ENCODE results near the gene COPG1. TPM values are rescaled to one million over a fixed set of nuclear protein-coding genes. Genes with fewer than 3 reads are reported as not detected.

Gene COPG1, protein sequence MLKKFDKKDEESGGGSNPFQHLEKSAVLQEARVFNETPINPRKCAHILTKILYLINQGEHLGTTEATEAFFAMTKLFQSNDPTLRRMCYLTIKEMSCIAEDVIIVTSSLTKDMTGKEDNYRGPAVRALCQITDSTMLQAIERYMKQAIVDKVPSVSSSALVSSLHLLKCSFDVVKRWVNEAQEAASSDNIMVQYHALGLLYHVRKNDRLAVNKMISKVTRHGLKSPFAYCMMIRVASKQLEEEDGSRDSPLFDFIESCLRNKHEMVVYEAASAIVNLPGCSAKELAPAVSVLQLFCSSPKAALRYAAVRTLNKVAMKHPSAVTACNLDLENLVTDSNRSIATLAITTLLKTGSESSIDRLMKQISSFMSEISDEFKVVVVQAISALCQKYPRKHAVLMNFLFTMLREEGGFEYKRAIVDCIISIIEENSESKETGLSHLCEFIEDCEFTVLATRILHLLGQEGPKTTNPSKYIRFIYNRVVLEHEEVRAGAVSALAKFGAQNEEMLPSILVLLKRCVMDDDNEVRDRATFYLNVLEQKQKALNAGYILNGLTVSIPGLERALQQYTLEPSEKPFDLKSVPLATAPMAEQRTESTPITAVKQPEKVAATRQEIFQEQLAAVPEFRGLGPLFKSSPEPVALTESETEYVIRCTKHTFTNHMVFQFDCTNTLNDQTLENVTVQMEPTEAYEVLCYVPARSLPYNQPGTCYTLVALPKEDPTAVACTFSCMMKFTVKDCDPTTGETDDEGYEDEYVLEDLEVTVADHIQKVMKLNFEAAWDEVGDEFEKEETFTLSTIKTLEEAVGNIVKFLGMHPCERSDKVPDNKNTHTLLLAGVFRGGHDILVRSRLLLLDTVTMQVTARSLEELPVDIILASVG
- total RNA-seq (2021) (121 to 132 TPM (median 129 TPM) in 3 replicates), Bru-seq, nascent RNA (percentile 76 among the genes with signal in this experiment)
- long read RNA-seq, experiment 1, transcript COPG1-201 (24 exons, 3,078 nt), result major isoform, 396 of 472 reads
- long read RNA-seq, experiment 1, partial matches to known transcripts, result 36 of 472 reads
- long read RNA-seq, experiment 1, other reads (novel, unspliced or antisense), result 40 of 472 reads
- long read RNA-seq, experiment 2, partial matches to known transcripts, result 46 of 102 reads
- long read RNA-seq, experiment 2, other reads (novel, unspliced or antisense), result 56 of 102 reads
- long read RNA-seq, experiment 3, transcript COPG1-201 (24 exons, 3,078 nt), result major isoform, 5 of 9 reads
- long read RNA-seq, experiment 3, partial matches to known transcripts, result 2 of 9 reads
- long read RNA-seq, experiment 3, other reads (novel, unspliced or antisense), result 2 of 9 reads

DNA sequence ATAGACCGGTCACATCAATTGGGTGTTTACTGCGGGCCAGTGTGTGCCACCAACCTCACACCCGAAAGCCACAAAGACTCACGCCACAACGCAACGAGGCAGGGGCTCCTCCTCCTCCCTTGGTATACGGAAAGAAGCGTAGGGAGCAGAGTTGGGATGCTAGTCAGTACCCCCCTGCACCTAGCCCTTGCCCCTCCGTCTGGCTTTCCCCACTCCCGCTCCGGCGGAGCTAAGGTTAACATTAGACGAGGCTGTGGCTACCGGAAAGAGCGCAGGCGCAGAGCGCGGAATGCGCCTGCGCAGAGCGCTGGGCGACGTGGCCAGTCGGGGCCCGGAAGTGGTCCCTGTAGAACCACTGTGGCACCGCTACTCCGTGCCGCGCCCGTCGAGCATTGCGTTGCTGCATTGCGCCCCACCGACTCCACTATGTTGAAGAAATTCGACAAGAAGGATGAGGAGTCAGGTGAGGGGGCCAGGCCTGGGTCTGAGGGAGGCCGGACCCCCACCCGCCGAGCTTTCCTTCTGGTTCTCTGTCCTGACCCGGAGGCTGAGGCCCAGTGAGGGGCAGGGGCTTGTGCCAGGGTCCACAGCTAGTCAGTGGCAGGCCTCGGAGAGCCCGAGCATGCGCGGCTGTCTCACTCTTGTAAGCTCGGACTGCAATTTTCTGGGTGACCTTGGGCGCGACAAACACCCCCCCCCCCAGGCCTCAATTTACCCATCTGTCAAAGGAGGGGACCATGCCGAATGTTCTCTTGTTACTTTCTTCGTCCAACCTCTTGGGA lies at the start of gene COPG1:
Gene COPG1 (plus strand): TSS at position 323 of the 782 bp plus-strand sequence. CDS start 104 bp downstream, at position 427.
- ChIA-PET CTCF (interaction anchor here (0.6 to 1.8 kb wide), 12 partner anchors 21 to 679 kb away, joined by 3 to 14 read pairs (median 4); partner anchors contain the start of genes HMCES and RAB43), POLR2A (interaction anchor here (0.6 to 2.2 kb wide), 4 partner anchors 30 to 128 kb away, joined by 3 to 12 read pairs (median 4); partner anchors contain the start of gene RAB43)
- no peaks in the 10 kb centered on the region for H3K27me3 Mint-ChIP-seq (ENCODE audit: low read depth)
- H3K9me3 Mint-ChIP-seq, result no peaks in the 10 kb centered on the region
- peak within 1 kb of the TSS; percentile 79 for H3K27ac Mint-ChIP-seq
- DNase-seq (ENCODE audit: low spot score) (peak; percentile 83), ATAC-seq (peak; percentile 88)
- H3K4me1 Mint-ChIP-seq, result peaks cover 15% of the 10 kb centered on the region
- peaks cover 29% of the 10 kb centered on the region for H3K36me3 Mint-ChIP-seq
- H3K4me3 Mint-ChIP-seq, result peak within 1 kb of the TSS; percentile 88
- TF ChIP-seq SMAD3 (CRISPR knock-in tag; IDR thresholded peaks at IDR 0.05; ENCODE audit: borderline replicate concordance) (0 out of 2 replicates have a peak, but pooled peaks have one; percentile 60), CTCF (IDR thresholded peaks at IDR 0.05) (no peak), CREM (CRISPR knock-in tag; IDR thresholded peaks at IDR 0.05) (peak; percentile 75), FOXP1 (CRISPR knock-in tag; IDR thresholded peaks at IDR 0.05; ENCODE audit: borderline replicate concordance) (peak; percentile 16; the same call in 1 of the 2 replicates), RELA (CRISPR knock-in tag; IDR thresholded peaks at IDR 0.05; ENCODE audit: borderline replicate concordance) (peak; percentile 73; the same call in 1 of the 2 replicates), ZNF121 (CRISPR knock-in tag; IDR thresholded peaks at IDR 0.05) (0 out of 2 replicates have a peak, but pooled peaks have one; percentile 17), GTF2I (CRISPR knock-in tag; conservative IDR thresholded peaks at IDR 0.05) (no peak), GRHL2 (CRISPR knock-in tag; IDR thresholded peaks at IDR 0.05; ENCODE audit: insufficient replicate concordance, severe bottlenecking) (no peak), ZNF232 (CRISPR knock-in tag; IDR thresholded peaks at IDR 0.05) (0 out of 2 replicates have a peak, but pooled peaks have one; percentile 59), FOXK1 (CRISPR knock-in tag; IDR thresholded peaks at IDR 0.05) (0 out of 2 replicates have a peak, but pooled peaks have one; percentile 14), ETV6 (CRISPR knock-in tag; IDR thresholded peaks at IDR 0.05) (peak; percentile 54; the same call in 1 of the 2 replicates), GABPB1 (CRISPR knock-in tag; IDR thresholded peaks at IDR 0.05) (peak; percentile 64; the same call in 1 of the 2 replicates), IRF2 (CRISPR knock-in tag; IDR thresholded peaks at IDR 0.05; ENCODE audit: borderline replicate concordance, low read depth) (no peak), AR (CRISPR knock-in tag; IDR thresholded peaks at IDR 0.05) (no peak), TEAD1 (CRISPR knock-in tag; IDR thresholded peaks at IDR 0.05) (peak; percentile 44; the same call in 1 of the 2 replicates), USF1 (CRISPR knock-in tag; IDR thresholded peaks at IDR 0.05) (peak; percentile 14; the same call in 1 of the 2 replicates), ZMAT4 (CRISPR knock-in tag; IDR thresholded peaks at IDR 0.05) (no peak), NFYB (CRISPR knock-in tag; conservative IDR thresholded peaks at IDR 0.05; ENCODE audit: low read depth) (no peak)
- TF ChIP-seq, protein P1, sequence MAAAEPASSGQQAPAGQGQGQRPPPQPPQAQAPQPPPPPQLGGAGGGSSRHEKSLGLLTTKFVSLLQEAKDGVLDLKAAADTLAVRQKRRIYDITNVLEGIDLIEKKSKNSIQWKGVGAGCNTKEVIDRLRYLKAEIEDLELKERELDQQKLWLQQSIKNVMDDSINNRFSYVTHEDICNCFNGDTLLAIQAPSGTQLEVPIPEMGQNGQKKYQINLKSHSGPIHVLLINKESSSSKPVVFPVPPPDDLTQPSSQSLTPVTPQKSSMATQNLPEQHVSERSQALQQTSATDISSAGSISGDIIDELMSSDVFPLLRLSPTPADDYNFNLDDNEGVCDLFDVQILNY (CRISPR knock-in tag; IDR thresholded peaks at IDR 0.05), result 0 out of 2 replicates have a peak, but pooled peaks have one; percentile 55
- TF ChIP-seq, protein P2, sequence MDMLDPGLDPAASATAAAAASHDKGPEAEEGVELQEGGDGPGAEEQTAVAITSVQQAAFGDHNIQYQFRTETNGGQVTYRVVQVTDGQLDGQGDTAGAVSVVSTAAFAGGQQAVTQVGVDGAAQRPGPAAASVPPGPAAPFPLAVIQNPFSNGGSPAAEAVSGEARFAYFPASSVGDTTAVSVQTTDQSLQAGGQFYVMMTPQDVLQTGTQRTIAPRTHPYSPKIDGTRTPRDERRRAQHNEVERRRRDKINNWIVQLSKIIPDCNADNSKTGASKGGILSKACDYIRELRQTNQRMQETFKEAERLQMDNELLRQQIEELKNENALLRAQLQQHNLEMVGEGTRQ (CRISPR knock-in tag; IDR thresholded peaks at IDR 0.05), result no peak
